ENCODE measurements around the gene CYTH2.

Gene CYTH2

GRCh38 chr19:48492925-48493717 lies 24.0 kb downstream of the CYTH2 start:
- peak; percentile 6 to 98 (median 85) for DNase-seq

DNA sequence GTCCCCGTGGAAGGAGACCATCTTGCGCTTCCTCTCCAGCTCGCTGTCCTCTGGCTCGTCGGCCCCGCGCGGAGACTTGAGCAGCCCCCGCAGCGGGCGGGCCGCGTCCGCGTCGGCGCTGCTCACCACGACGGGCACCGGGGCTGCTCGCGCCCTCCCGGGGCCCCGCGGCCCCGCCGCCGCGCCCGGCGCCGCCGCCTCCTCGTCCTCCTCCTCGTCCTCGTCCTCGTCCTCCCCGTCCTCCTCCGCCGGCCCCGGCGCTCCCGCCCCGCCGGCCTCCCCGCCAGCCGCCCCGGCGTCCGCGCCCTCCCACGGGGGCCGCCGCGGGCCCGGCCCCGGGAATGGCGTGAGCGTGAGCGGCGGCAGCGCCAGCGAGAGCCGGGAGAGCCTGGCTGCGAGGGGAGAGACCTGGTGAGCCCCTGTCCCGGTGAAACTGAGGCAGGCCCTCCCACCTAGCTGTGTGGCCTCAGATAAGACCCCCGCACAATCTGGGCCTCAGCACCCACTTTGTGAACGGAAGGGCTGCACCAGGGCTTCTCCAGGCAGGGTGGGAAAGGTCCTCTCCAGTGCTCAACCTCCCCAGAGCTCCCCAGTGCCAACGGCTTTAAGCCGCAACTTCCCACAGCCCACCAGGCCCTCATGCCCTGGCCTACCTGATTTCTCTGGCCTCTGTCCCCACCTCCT lies 24.7 kb downstream of the CYTH2 start:
- DNase-seq = peak in 1 of 58 donors; percentile 39

DNA sequence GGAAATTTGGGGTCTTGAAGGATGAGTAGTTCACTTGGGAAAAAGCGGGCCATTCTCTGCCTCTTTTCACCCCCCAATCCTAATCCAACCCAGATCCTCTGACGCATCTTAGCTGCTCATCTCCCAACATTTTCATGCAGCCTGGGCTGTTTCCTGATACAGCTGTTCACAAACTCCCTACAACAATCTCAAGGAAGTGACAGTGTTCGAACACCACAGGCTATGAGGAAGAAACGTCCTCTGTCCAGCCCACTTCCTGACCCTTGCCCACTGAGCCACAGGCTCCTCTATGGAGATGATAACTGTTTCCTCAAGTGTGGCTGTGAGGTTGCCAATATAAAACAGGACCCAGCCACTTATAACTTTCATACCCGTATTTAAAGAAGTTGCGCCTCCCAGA lies 26.2 kb downstream of the CYTH2 start:
- DNase-seq = no peak

DNA sequence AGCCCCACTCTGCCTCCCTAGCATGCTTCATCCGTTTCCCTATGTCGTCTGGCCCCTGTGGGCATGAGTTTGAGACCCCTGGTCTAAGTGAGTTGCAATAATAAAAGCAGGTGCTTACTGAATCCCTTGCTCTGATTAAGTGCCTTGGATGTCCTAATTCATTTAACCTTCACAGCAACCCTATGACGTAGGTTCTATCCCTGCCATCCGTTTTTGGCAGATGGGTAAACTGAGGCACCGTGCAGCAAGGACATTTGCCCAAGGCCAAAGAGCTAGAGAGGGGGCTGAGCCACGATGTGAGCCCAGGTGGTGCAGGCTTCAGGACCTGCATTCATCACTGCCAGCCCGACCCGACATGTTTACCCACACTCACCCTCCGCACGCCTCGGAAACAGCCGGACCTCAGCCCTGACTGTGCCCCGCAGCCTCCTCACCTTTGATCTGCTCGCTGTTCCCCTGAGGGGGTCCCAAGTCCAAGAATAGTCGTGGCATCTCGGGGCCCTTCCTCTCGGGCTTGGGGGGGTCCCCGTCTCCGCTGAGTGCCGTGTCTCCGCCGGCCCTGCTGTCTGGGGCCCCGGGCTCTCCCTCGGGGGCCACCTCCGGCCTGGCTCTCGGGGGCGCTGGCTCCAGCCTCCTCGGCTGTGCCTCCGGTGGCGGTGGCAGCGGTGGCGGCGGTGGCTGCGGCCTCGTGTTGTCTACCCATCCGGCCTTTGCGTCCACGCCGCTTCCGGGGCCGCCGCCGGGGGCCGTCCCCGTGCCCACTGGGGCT lies 28.0 kb downstream of the CYTH2 start:
- no peak for DNase-seq

GRCh38 chr19:48497728-48498594 lies 28.8 kb downstream of the CYTH2 start:
- DNase-seq = no peak

- DNase-seq = no peak
Measured at GRCh38 chr19:48498595-48499311, 29.6 kb downstream of the CYTH2 start.

DNA sequence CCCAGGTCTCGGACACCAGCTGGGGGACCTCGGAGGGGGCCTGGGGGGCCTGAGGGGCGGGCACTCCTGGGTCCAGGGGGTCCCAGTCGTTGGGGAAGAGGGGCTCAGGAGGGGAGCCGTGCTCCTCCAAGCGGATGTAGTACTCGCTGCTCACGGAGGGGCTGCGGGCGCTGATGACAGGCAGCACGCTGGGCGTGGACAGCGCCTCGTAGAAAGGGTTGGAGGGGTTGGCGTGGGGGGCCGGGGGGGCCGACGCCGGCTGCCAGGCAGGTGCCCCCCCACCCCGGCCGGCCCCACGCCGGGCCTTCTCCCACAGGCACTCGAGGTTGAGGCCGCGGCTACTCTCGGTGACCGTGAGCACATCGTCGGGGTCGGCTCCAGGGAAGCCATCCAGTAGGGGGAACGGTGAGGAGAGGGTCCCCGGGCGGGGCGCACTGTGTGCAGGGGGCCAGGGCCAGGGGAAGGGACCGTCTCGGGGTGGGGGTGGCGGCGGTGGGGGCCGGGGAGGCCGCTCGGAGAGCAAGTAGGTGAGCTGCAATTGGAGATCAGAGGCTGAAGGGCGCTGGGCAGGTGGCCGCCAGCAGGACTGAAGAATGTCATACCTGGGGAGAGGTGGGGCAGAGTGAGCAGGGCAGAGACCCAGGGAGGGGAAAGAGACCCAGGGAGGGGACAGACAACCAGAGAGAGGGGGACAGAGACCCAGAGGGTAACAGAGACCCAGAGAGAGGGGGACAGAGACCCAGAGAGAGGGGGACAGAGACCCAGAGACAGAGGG lies 30.3 kb downstream of the CYTH2 start:
- no peak for DNase-seq

- DNase-seq = no peak
Measured at GRCh38 chr19:48500830-48501493, 31.8 kb downstream of the CYTH2 start.

DNA sequence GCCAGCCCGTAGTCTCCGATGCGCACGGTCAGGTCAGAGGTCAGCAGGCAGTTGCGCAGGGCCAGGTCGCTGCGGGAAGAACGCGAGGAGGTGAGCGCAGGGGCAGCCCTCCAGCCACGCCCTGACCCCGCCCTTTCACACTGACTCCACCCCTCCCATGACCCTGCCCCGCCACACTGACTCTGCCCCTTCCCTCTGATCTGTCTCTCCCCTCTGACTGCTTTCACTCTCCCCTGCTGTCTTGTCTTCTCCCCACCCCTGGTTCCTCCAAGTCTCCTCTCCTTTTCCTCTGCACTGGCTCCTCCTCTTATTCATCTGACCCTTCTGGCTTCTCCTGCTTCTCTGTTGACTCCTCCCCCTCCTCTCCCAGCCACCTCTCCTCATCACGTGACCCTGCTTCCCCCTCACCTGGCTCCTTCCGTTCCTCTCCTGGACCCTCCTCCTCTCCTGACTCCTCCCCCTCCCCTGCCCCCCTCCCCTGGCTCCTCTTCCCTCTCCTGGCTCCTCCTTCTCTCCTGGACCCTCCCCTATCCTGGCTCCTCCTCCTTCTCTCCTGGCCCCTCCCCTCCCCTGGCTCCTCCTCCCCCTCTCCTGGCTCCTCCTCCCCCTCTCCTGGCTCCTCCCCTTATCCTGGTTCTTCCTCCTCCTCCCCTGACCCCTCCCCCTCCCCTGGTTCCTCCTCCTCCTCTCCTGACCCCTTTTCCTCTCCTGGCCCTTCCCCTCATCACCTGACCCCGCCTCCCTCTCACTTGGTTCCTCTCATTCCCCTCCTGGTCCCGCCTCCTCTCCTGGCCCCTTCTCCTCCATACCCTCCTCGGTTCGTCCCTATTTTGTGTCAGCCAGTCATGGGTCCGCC lies 32.6 kb downstream of the CYTH2 start:
- peak in 6 of 58 donors; percentile 16 to 69 (median 26) for DNase-seq

DNA sequence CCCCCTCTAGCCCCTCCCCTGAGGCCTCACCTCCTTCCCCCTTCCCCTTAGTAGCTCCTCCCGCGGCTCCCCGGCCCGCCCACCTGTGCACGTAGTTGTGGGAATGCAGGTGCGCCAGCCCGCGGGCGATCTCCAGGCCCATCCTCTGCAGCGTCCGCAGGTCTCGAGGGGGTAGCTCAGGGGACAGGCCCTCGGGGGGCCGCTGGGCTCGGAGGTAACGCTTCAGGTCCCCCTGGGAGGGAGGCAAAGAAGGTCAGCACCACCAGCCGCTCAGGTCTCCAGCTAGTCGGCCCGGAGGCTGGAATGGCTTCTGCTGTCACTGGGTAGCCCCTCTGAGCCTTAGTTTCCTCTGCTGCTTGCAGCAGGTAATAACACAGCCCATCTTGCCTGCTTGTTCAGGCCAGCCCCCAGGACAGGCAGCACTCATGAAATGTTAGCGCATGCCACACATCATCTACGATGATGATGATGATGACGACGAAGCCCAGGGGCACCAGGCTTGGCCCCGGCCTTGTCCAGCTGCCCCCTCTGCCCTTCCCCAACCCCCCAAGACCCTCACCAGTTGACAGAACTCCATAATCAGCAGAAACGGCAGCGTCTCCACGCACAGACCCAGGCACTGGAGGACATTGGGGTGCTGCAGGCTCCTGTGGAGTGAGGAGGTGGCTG lies 33.3 kb downstream of the CYTH2 start:
- DNase-seq = no peak

GRCh38 chr19:48506138-48506733 lies 37.1 kb downstream of the CYTH2 start:
- no peak for DNase-seq

DNA sequence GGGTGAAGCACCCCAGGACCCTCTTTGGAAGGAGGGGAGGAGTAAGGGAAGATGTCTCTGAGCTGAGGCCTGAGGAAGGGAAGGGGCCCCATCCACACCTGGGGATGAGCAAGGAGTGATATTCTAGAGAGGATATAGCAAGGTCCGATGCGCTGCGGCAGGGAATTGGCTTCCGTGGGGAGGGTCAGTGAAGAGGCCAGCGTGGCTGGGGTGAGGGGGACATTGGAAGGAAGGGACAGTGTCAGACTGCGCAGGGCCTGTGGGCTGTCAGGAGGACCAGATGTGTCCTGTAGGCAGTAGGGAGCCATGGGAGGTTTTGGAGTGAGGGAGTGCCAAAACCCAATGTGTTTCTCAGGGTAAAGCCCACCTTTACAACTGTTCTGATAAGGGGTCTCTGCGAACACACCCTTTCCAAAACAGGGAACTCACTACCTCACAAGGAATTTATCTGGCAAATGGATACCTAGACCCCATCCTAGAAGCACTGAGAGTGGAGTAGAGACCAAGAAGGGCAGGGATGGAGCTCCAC lies 38.8 kb downstream of the CYTH2 start:
- DNase-seq = no peak

DNA sequence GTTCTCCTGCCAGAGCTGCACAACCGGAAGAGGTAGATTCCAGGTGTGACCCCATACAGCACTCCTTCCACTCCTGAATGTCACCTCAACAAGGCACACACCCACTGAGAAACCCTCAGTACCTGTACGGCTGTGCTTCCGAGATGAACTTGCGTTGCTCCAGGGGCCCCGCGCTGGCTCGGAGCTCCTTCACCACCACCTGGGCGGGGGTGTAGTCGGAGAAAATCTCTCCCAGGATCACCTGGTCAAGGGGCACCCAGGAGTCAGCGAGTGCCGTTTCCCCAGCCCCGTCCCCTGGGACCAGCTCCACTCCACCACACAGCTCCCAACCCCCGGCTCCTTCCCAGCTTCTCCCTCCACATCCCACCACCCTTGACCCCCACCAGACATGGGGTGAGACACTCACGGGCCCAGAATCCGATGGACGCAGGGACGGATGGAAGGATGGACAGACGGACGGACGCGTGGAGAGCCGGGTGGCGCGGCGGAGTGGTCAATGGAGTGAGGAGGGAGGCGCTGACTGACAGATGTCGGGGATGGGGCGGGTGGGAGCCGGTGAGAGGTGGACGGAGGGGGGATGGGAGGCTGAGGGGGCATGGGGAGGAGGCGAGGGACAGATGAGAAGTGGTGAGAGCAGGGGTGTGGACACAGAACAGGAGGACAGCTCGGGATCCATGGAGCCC lies 39.7 kb downstream of the CYTH2 start:
- no peak for DNase-seq

DNA sequence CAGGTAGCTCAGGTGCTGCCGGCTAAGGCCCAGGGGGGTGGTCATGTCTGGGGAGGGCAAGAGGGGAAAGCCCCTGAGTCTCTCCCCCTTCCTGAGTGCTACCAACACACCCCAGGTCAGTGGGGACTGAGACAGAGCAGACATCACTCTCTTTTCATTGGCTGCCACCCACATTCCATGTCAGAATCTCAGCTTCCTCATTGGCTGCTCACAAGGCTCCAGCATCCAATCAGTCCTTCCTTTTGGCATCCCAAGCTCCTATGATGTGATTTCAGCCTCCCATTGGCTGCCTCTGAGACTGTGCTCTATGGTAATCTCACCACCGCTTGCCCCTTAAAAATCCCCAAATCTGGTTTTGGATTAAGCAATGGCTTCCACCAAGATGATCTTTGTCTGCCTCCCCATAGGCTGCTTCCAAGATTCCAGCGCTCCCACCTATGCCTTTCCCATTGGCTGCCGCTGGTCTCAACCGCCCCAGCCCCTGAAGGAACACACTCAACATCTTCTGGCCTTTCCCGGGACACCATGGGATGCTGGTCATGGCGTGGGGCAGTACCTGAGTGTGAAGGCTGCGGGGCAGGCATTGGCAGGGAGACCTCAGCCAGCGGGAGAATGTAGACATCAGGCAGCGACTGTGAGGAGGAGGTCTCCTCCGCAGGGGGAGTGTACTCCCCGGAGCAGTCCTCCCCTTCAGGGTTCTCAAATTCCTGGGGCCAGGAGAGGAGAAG lies 40.5 kb downstream of the CYTH2 start:
- peak in 35 of 58 donors; percentile 7 to 71 (median 27) for DNase-seq

Data from anterior cingulate cortex (tissue), 58 donors.